Stomach smooth muscle (tissue), 2 donors: ENCODE results near the gene ANKRD44.

Source experiments
- H3K27ac ChIP-seq: one replicate; pipeline ENCODE4 v1.7.0; 2013; ENCODE audit warnings: mild to moderate bottlenecking, low read length, inconsistent platforms
- H3K27me3 ChIP-seq, 2 donors: one replicate each; pipeline ENCODE4 v1.7.0; 2013; ENCODE audit warnings: low read length in 2 of 2; ENCODE audit not compliant: insufficient read depth in 2 of 2, control insufficient read depth in 1 of 2
- H3K36me3 ChIP-seq, 2 donors: one replicate each; pipeline ENCODE4 v1.7.0; 2013; ENCODE audit warnings: low read length in 2 of 2; ENCODE audit not compliant: control insufficient read depth in 2 of 2, insufficient read depth in 2 of 2
- H3K4me1 ChIP-seq: one replicate; pipeline ENCODE4 v1.7.0; 2013; ENCODE audit warnings: low read length; ENCODE audit not compliant: control insufficient read depth, insufficient read depth
- H3K4me3 ChIP-seq, 2 donors: one replicate each; pipeline ENCODE4 v1.7.0; 2013; ENCODE audit warnings: low read length in 2 of 2
- H3K9ac ChIP-seq, 2 donors: one replicate each; pipeline ENCODE4 v1.7.0; 2013; ENCODE audit warnings: low read length in 2 of 2, mild to moderate bottlenecking in 1 of 2
- H3K9me3 ChIP-seq, 2 donors: one replicate each; pipeline ENCODE4 v1.7.0; 2013; ENCODE audit warnings: low read length in 2 of 2; ENCODE audit not compliant: control insufficient read depth in 2 of 2
- donor health status: healthy.
- donor health status: Pancreatic carcinoma.

The ANKRD44 gene

DNA sequence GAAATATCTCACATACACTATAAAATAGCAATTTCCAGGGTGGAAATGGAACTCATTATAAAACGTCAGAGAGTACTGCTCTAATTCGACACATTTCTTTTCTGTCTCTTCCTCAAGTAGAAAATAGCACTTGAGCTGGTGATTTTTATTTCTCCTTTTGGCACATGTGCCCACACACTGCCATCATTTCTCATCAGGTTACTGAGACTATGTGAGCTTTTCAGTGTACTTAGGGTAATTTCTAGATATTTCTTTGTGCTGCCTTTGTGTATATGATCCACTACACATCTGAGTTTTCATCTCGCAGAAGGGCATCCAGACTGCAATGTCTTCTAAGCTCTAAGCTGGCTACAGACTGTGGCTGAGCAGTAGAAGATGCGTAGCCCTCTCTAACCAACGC, 321.9 kb downstream of the ANKRD44 start:
- Histone ChIP-seq H3K9me3 (no peaks in the 10 kb centered on the region), H3K27ac (no peak overlapping the region), H3K9ac (no peak overlapping the region), H3K4me3 (no peak overlapping the region), H3K36me3 (peaks cover 9 to 10% of the 10 kb centered on the region in 2 donors), H3K27me3 (no peaks in the 10 kb centered on the region), H3K4me1 (no peaks in the 10 kb centered on the region)

DNA sequence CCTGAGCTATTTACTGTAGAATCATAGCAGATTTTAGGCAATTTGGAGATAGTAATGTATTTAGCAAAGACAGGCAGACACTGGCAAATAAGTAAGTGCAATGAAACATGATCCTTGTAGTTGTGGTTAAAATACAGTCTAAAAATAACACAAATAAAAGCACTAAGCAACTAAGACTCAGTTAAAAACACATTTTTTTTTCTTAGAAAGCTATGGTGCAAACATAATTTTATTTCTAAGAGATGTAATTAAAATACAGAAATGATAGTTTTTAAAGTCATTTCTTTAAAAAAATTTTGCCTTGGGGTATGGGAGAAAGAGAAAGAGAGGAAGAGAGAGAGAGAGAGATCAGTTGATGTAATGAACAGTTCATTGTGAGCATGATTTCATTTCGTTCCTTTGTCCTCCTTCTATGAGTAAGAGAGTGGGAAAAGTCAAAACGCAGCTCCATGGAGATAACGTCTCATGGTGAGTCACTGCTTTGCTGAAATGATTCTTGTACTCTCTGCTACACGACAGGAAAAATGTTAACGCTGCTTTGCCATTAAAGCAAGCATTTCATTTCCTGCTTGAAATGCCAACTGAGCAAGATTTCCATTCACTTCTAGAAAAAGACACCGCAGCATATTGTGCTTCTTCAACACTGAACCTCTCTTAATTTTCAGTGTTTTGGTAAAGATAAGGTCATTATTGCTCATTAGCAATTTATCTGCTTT, 322.8 kb downstream of the ANKRD44 start:
- H3K4me3 ChIP-seq: peak overlapping the region in 1 of 2 donors; percentile 9
- peak overlapping the region in 1 of 2 donors; percentile 47 for H3K9ac ChIP-seq
- H3K27ac ChIP-seq: no peak overlapping the region
- no peaks in the 10 kb centered on the region for H3K9me3 ChIP-seq
- H3K36me3 ChIP-seq: peaks cover 3% of the 10 kb centered on the region in 2 donors
- no peaks in the 10 kb centered on the region for H3K4me1 ChIP-seq
- H3K27me3 ChIP-seq: no peaks in the 10 kb centered on the region

DNA sequence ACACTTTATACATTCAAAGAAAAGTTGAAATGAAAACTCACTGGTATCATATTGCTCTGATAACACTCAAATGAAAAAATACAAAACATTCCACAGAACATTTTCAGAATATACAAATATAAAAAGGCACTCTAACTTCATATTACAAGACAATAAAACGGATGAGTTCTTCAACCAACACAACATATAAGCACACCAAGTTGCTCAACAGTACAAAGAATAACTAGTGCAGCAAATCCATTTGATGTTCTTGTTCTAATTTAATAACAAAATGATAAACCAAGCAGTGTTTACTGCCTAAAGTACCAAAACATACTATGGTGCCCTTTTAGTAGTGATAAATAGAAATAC, 323.3 kb downstream of the ANKRD44 start:
- H3K36me3 ChIP-seq: peaks cover under 1 to 3% of the 10 kb centered on the region in 2 donors
- no peak overlapping the region for H3K27ac ChIP-seq
- H3K4me3 ChIP-seq: no peak overlapping the region
- no peaks in the 10 kb centered on the region for H3K4me1 ChIP-seq
- H3K27me3 ChIP-seq: no peaks in the 10 kb centered on the region
- peak overlapping the region in 1 of 2 donors; percentile 47 for H3K9ac ChIP-seq
- no peaks in the 10 kb centered on the region for H3K9me3 ChIP-seq

DNA sequence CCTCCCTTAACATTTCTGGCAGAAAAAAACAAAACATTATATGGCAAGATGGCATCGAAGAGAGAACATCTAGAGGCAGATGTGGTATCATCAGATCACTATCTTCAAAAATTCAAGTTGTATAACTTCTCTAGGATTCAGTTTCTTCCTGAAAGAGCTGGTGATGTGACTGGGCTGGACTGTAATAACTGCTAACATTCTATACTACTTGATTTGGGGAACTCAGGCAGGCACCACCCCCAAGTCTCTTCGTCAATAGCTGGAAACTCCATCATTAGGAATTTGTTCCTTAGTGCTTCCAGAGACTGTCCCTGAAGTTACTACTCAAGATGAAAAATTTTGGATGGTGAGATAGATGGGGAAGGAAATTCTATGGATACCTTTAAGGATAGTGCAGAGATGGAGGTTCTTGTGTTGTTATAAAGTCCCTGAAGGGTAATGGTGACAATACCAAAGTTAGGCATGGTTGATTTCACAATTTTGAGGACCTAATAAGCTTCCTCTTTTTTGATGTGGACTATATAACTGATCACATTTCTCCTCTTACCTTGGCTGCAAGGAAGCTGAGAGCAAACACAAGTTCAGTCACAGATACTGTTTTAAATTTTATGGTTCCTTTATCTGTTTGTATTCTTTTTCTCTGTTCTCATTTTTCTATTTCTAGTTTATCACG, 324.9 kb downstream of the ANKRD44 start:
- Histone ChIP-seq H3K36me3 (no peaks in the 10 kb centered on the region), H3K4me3 (no peak overlapping the region), H3K27me3 (no peaks in the 10 kb centered on the region), H3K9me3 (no peaks in the 10 kb centered on the region), H3K4me1 (no peaks in the 10 kb centered on the region), H3K9ac (no peak overlapping the region), H3K27ac (no peak overlapping the region)

DNA sequence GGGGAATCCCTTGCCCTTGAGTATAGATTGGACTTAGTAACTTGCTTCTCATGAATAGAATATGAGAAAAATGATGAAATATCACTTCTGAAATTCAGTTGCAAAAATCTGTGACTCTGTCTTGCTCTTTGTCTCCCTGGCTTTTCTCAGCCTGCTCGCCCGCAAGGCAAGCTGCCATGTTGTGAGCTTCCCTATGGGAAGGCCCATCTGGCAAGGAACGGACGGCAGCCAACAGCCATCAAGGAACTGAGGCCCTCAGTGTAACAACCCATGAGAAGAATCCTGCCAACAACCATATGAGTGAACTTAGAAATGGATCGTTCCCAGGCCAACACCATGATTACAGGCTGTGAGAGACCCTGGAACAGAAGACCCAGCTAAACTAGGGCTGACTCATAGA, 325.7 kb downstream of the ANKRD44 start:
- Histone ChIP-seq H3K4me1 (no peaks in the 10 kb centered on the region), H3K4me3 (no peak overlapping the region), H3K36me3 (no peaks in the 10 kb centered on the region), H3K27ac (no peak overlapping the region), H3K9ac (no peak overlapping the region), H3K27me3 (no peaks in the 10 kb centered on the region), H3K9me3 (no peaks in the 10 kb centered on the region)

DNA sequence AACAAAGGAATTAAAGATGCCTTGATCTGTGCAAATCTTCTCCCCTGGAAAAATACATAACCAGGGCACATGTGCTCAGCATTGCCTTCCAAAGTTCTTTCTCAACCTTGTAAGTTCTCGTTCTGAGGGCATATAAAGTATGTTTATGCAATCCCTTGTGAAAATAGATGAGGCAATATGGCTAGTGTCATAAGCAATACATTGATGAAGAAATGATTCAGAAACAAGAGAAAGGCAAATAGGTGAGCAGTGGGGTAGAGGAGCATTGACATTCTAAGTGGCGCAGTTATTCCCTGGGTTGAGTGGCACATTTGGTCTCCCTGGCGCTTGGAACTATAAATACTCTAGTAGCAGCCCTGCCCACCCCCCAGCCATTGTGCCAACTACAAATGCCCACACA, 326.6 kb downstream of the ANKRD44 start:
- Histone ChIP-seq H3K4me1 (no peaks in the 10 kb centered on the region), H3K27me3 (no peaks in the 10 kb centered on the region), H3K27ac (no peak overlapping the region), H3K9ac (no peak overlapping the region), H3K9me3 (no peaks in the 10 kb centered on the region), H3K4me3 (no peak overlapping the region), H3K36me3 (no peaks in the 10 kb centered on the region)

DNA sequence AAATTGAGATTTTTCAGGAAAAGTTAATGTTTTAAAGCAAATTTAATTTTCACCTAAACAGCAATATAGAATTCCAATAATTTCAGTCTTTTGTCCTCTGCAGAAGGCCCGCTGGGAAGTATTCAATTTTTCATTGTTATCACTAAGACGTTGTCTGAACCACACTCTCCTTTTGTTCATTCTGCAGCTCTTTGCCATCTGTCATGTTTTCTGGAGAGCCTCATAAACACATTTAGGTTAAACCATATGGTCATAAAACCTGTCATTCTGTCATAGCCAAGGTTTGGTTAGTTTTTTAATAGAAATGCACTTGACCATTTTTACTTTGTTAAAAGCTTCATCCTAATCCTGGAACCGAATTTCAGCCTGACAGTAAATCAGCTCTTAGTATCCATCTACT, 330.1 kb downstream of the ANKRD44 start:
- no peak overlapping the region for H3K27ac ChIP-seq
- H3K4me1 ChIP-seq: no peaks in the 10 kb centered on the region
- no peaks in the 10 kb centered on the region for H3K27me3 ChIP-seq
- H3K9ac ChIP-seq: no peak overlapping the region
- H3K4me3 ChIP-seq: no peak overlapping the region
- no peaks in the 10 kb centered on the region for H3K36me3 ChIP-seq
- H3K9me3 ChIP-seq: no peaks in the 10 kb centered on the region

DNA sequence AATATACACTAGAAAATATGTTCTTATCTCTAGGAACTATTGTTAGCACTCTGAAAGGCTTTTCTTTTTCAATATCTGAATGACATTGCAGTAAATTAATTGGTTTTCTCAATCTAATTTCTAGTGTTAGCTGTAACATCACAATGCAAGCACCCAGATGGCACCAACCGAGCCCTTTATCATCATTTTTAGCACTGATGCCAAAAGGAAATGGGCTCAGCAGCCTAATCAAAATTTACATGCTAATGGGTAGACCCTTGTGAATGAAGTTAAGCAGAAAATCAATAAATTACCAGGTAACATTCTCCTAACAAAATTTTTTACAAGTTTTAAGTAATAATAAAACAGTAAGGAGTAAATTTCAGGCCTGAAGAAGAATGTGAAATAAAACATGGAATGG, 330.6 kb downstream of the ANKRD44 start:
- Histone ChIP-seq H3K4me1 (no peaks in the 10 kb centered on the region), H3K27ac (no peak overlapping the region), H3K27me3 (no peaks in the 10 kb centered on the region), H3K9me3 (no peaks in the 10 kb centered on the region), H3K36me3 (no peaks in the 10 kb centered on the region), H3K9ac (no peak overlapping the region), H3K4me3 (no peak overlapping the region)

DNA sequence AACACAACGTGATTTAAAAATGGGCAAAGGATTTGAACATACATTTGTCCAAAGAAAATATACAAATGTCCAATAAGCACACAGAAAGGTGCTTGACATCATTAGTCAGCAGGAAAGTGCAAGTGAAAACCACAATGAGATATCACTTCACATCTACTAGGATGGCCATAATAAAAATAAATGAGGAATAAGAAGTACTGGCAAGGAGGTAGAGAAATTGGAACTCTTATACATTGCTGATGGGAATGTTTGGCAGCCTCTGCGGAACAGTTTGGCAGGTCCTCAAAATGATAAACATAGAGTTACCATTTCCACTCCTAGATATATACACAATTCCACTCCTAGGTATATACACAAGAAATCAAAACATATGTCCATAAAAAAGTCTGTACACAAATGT, 333.1 kb downstream of the ANKRD44 start:
- Histone ChIP-seq H3K9me3 (no peaks in the 10 kb centered on the region), H3K4me1 (no peaks in the 10 kb centered on the region), H3K27me3 (no peaks in the 10 kb centered on the region), H3K4me3 (no peak overlapping the region), H3K36me3 (no peaks in the 10 kb centered on the region), H3K9ac (no peak overlapping the region), H3K27ac (no peak overlapping the region)

DNA sequence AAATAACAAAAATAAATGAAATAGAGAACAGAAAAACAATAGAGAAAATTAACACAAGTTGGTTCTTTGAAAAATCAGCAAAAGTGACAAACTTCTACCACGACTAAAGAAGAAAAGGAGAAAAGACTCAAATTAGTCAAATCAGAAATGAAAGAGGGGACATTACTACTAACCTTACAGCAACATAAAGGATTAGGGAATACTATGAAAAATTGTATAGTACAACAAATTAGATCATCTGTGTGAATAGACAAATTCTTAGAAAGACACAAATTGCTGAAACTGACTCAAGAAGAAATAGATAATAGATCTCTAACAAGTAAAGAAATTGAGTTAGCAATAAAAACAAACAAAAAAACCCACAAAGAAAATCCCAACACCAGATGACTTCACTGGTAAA, 335.6 kb downstream of the ANKRD44 start:
- Histone ChIP-seq H3K4me3 (no peak overlapping the region), H3K9ac (no peak overlapping the region), H3K27ac (no peak overlapping the region), H3K9me3 (no peaks in the 10 kb centered on the region), H3K27me3 (no peaks in the 10 kb centered on the region), H3K4me1 (no peaks in the 10 kb centered on the region), H3K36me3 (no peaks in the 10 kb centered on the region)

DNA sequence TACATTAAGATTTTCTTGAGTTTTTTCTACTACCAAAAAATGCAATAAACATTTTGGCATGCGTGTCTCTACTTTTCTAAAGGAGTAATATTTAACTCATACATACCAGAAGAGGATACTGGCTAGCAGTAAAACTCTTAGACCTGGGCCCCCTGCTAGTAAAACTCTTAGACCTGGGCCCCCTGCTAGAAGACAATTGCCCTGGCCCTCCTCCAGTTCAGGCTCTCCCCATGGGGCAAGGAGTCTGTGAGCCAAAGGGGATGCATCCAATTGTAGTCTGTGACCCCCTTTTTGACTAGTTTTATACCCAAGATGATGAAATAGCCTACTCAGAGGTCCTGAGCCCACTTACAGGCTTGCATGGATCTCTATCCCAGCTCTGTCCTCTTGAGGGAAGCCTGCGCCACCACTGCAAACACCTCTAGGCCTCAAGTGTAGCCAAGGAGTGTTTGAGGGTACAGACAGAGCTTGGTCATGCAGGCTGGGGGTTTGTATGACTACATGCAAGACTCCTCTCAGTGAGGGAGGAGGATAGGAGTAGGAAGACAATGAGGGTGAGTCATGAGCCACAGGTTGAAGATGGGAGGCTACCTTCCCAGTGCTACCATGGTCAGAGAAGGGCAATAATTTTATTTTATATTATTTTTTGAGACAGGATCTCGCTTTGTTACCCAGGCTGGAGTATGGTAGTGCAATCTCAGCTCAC, 338.9 kb downstream of the ANKRD44 start:
- Histone ChIP-seq H3K27ac (no peak overlapping the region), H3K9ac (no peak overlapping the region), H3K9me3 (no peaks in the 10 kb centered on the region), H3K4me1 (no peaks in the 10 kb centered on the region), H3K36me3 (no peaks in the 10 kb centered on the region), H3K27me3 (no peaks in the 10 kb centered on the region), H3K4me3 (no peak overlapping the region)
